GM18511 (cell line): Measurements from ENCODE around the gene POU5F1.
A peak's percentile ranks its signal among the peaks of the same experiment; 100 is the strongest.
"Not testable (repeated sequence)": the region's sequence is repeated elsewhere in the genome, so short reads cannot be mapped to it uniquely, and the experiment has no call there.

Experiments used
- ATAC-seq: cut with Tn5 transposase; IDR thresholded peaks from one replicate; pipeline ENCODE4 v1.9.1; 2021; ENCODE audit warnings: mild to moderate bottlenecking, moderate library complexity; ENCODE audit not compliant: unreplicated experiment

Gene POU5F1

GRCh38 chr6:31192431-31193105 lies 22.1 kb upstream of the POU5F1 start:
- not testable (repeated sequence) for ATAC-seq

DNA sequence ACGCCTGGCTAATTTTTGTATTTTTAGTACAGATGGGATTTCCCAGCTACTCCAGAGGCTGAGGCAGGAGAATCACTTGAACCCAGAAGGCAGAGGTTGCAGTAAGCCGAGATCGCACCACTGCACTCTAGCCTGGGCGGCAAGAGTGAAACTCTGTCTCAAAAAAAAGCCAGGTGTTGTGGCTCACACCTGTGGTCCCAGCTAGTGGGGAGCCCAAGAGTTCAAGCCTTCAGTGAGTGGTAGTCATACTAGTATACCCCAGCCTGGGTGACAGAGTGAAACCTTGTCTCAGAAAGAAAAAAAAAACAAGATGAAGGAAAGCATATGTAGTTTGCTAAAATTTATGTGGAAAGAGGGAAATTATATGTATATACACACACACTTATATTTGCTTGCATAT lies 20.0 kb upstream of the POU5F1 start:
- no peak for ATAC-seq

- ATAC-seq, result not testable (repeated sequence)
These were observed 18.7 kb upstream of the POU5F1 start for GRCh38 chr6:31189223-31189622.

- no peak for ATAC-seq
These were observed 17.3 kb upstream of the POU5F1 start for GRCh38 chr6:31187780-31188194.

- ATAC-seq, result no peak
These were observed 15.7 kb upstream of the POU5F1 start for GRCh38 chr6:31186052-31186734.

DNA sequence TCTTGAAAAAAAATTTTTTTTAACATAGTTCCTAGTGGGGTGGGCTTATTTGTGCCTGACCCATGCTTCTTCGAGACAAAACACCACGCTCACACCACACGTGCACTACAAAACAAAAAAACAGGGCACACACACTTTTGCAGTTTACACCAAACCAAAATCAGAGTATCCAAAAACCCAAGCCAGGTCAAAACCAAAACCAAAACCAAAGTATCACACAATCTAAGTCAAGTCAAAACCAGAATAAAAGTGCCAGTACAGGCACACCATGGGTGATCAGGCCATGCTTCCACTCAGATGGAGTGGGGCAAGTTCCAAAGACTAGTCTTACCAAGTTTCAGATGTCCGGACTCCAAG lies 15.2 kb upstream of the POU5F1 start:
- ATAC-seq, result not testable (repeated sequence)

DNA sequence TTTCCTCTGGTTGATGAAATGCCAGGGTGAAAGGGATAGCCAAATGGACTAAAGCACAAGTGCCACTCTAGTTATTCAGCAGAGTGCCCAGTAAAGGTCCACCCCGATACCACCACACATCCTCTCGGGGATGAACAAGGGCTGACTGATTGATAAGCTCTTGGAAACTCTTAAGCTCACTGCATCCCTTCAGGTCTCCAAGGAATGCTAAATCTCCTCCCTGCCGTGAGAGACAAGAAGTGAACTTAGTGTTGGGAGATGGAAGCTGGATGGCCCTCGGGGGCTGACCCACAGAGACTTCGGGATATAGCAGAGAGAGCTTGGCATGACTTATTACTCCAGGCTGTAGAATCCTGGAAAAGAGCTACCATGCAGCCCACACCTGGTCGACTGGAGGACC lies 13.4 kb upstream of the POU5F1 start:
- ATAC-seq, result not testable (repeated sequence)

DNA sequence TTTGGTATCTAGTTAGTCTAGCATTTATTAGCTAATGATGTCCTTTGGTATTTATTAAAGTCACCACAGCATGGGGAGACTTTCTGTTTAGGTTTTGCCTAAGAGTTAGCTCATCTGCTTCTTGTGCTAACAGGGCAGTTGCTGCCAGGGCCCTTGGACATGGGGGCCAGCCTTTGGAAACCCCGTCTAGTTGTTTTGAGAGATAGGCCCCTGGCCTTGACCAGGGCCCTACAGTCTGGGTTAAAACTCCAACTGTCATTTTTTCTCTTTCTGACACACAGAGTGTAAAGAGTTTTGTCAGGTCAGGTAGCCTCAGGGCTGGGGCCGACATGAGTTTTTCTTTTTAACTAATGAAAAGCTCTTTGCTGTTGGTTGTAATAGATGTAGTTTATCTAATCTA lies 12.8 kb upstream of the POU5F1 start:
- not testable (repeated sequence) for ATAC-seq

DNA sequence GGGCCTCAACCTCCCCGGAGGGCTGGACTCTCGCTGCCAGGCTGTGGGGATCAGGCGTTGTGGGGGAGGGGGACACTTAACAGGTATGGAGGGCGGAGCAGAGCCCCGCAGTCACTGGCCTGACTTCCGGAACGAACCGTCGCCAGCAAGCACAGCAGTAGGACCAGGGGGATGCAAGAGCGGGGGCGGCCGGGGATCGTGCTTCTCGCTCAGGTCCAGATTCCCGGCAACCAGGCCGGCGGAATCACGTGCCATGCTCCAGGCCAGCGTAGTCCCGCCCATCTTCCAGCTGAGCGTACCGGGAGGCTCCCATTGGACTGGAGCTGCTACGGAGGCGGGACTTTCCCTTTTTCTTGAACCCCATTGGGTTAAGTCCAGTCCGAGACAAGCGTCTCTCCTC lies 10.0 kb upstream of the POU5F1 start:
- peak; percentile 68 for ATAC-seq

DNA sequence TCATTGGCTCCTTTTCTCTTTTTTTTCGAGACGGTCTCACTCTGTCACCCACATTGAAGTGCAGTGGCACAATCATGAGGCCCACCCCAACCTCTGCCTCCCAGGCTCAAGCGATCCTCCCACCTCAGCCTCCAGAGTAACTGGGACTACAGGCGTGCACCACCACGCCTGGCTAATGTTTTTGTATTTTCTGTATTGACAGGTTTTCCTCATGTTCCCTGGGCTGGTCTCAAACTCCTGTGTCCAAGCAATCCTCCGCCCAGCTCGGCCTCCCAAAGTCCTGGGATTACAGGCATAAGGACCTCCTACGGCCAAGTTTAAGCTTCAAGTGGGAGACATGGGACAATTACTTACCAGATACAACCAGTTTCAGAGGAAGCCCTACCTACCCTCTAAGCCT lies 9.4 kb upstream of the POU5F1 start:
- no peak for ATAC-seq

DNA sequence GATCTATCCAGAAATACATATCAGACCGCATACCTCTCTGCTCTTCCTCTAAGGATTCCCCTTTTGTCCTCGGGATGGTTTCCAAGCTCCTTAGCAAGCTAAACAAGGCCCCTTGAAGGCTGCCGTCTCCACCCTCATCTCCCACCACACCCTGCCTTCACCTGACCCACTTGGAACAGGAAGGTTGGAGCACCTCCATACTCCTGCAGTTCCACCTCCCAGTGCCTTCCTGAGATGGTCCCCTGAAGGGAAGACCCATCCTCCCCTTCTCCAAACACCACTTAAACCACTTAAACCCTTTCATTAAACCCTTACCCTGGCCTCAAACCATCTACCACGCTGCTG lies 8.5 kb upstream of the POU5F1 start:
- no peak for ATAC-seq

DNA sequence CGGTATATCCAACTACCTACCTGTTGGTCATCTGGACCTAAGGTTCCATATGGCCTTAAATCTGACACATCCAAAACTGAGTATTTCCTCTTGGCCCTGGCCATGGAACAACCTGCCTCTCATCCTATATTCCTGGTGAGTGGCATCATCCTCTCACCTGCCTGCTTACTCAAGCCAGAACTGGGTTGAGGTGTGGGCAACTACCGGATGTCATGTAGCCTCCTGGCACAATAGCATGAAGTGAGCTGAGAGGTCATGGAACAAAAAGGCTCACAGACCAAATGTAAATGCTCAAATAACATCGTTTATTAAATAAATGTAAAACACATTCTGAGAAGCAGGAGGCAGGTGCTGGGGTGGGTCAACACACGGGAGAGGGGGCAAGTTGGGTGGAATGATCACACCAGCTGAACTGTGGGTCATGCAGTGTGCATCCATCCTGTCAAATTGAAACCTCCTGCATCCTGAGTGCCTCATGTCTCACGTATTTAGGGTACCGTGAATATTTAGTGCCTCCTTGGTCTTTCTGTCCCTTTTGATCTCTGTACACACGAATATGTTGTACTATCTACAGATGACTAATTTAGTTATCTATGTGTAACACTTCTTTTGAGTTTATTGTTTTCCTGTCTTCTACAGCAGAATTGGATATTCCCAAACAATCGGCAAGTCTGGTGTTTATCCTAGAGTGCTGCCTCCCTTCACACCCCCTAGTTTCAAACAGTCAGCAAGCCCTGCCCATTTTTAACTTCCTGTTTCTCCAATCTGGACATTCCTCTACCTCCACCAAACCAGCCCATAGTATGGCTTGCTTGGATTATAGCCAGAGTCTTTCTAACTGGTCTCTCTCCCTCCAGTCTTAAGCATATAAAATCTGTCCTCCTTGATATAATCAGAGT lies 7.9 kb upstream of the POU5F1 start:
- no peak for ATAC-seq

DNA sequence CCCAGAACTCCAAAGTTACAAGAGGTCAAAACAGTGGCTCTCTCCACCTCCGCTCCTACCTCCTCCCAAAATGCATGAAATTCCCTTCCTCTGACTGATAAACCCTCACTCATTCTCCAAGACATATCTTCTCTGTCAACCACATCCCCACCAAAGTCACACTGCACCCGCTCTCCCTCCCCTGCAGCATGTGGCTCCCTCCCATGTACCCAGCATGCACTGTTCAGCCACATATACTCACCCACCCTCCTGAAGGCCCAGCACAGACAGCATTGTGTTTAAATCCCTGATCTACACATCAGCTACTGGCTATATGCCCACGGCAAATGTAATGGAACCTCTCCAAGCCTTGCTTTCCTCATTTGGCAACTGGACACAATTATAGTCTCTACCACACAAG lies 5.5 kb upstream of the POU5F1 start:
- ATAC-seq, result no peak

DNA sequence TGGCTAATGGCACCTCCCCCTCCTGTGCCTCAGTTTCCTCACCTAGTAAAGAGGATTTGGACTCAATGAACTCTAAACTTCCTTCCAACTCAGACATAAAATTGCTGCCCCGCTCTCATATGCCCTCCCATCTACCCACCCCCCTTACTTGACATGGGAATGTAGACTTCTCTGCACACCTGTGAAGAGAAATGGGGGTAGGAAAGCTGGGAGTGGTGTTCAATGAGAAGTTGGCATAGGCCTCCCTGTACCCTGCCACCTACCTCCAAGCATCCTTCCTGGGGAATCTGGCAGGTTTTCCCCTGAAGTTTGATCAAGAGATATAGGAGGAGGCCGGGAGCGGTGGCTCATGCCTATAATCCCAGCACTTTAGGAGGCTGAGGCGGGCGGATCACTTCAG lies 3.9 kb upstream of the POU5F1 start:
- no peak for ATAC-seq

DNA sequence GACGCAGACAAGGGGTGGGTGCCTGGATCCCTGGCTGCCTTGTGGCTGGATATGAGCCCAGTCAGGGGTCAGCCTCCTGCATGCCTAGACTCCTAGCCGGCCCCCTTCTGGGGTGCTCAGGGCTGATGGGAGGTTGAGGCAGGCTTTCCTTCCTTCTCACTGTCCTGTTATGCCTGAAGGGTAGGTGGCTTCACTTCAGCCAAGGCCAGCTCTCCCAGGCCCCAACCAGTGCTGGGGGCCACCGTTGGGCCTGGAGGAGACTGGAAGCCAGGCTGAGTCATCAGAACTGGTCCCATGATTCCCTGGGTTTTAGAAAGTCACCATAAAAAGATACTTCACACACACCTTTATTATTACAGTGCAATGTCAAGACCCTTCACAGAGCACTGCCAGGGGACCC lies 2.9 kb upstream of the POU5F1 start:
- ATAC-seq, result no peak

GRCh38 chr6:31172973-31173384 lies 2.5 kb upstream of the POU5F1 start:
- ATAC-seq, result no peak

- ATAC-seq, result no peak
These were observed 1.7 kb upstream of the POU5F1 start for GRCh38 chr6:31171931-31172905.

GRCh38 chr6:31170987-31171671 lies 647 bp upstream of the POU5F1 start:
- no peak for ATAC-seq

DNA sequence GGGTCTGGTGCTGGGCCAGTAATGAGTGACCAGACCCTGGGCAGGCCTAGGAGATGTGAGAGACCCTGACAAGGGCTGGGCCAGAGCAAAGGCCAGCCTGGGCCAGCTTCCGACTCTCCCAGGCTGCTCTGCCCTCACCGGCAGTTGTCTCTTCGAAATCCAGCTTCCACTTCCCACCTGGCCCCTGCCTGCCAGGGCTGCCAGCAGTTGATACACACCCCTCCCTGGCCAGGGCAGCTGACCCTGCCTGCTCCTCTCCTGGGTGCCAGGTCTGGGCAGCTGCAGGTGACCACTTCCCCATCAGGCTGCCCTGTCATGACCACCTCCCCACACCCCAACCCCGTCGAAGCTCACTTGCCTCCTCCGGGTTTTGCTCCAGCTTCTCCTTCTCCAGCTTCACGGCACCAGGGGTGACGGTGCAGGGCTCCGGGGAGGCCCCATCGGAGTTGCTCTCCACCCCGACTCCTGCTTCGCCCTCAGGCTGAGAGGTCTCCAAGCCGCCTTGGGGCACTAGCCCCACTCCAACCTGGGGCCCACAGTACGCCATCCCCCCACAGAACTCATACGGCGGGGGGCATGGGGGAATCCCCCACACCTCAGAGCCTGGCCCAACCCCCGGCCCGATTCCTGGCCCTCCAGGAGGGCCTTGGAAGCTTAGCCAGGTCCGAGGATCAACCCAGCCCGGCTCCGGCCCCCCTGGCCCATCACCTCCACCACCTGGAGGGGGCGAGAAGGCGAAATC lies 453 bp downstream of the POU5F1 start:
- not testable (repeated sequence) for ATAC-seq
